ENCODE results near the gene EPC2. TPM values are rescaled to one million over a fixed set of nuclear protein-coding genes. Genes with fewer than 3 reads are reported as not detected.
A peak's percentile ranks its signal among the peaks of the same experiment; 100 is the strongest.

Gene EPC2
- total RNA-seq, 1 experiment from 2014 or later: 20.3 TPM

DNA sequence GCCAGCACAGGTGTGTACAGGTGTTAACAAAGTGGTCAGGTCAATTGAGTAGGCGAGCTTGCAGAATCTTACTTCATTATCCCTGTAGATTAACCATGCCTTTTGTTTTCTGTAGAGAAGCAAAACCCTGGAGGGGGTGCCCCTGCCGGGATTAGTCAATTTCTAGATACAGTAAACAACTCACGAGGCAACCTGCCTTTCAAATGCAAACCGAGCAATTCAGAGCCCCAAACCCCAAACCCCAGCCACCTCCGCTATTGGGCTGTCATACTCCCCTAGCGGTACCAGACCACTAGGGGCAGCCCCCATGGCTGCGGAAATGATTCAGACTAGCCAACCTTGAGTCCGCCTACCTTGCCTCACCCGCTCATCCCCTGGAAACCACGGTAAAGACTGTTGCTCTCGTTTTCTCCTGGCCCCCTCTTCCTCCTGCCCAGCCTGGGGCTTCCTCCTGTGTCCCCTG, 169.1 kb downstream of the EPC2 start (continued):
- TF ChIP-seq, protein P1, sequence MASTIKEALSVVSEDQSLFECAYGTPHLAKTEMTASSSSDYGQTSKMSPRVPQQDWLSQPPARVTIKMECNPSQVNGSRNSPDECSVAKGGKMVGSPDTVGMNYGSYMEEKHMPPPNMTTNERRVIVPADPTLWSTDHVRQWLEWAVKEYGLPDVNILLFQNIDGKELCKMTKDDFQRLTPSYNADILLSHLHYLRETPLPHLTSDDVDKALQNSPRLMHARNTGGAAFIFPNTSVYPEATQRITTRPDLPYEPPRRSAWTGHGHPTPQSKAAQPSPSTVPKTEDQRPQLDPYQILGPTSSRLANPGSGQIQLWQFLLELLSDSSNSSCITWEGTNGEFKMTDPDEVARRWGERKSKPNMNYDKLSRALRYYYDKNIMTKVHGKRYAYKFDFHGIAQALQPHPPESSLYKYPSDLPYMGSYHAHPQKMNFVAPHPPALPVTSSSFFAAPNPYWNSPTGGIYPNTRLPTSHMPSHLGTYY (CRISPR knock-in tag; IDR thresholded peaks at IDR 0.05): no peak
- TF ChIP-seq, protein P2, sequence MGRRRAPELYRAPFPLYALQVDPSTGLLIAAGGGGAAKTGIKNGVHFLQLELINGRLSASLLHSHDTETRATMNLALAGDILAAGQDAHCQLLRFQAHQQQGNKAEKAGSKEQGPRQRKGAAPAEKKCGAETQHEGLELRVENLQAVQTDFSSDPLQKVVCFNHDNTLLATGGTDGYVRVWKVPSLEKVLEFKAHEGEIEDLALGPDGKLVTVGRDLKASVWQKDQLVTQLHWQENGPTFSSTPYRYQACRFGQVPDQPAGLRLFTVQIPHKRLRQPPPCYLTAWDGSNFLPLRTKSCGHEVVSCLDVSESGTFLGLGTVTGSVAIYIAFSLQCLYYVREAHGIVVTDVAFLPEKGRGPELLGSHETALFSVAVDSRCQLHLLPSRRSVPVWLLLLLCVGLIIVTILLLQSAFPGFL (CRISPR knock-in tag; IDR thresholded peaks at IDR 0.05; ENCODE audit: borderline replicate concordance): no peak
- TF ChIP-seq JAZF1 (CRISPR knock-in tag; IDR thresholded peaks at IDR 0.05) (no peak), ZNF317 (CRISPR knock-in tag; IDR thresholded peaks at IDR 0.05; ENCODE audit: borderline replicate concordance, low read depth) (no peak), RORB (CRISPR knock-in tag; IDR thresholded peaks at IDR 0.05) (no peak), ZNF121 (CRISPR knock-in tag; IDR thresholded peaks at IDR 0.05) (0 out of 2 replicates have a peak, but pooled peaks have one; percentile 2)
- TF ChIP-seq, protein P3, sequence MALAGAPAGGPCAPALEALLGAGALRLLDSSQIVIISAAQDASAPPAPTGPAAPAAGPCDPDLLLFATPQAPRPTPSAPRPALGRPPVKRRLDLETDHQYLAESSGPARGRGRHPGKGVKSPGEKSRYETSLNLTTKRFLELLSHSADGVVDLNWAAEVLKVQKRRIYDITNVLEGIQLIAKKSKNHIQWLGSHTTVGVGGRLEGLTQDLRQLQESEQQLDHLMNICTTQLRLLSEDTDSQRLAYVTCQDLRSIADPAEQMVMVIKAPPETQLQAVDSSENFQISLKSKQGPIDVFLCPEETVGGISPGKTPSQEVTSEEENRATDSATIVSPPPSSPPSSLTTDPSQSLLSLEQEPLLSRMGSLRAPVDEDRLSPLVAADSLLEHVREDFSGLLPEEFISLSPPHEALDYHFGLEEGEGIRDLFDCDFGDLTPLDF (CRISPR knock-in tag; IDR thresholded peaks at IDR 0.05): 0 out of 2 replicates have a peak, but pooled peaks have one; percentile 18
- TF ChIP-seq, protein P4, sequence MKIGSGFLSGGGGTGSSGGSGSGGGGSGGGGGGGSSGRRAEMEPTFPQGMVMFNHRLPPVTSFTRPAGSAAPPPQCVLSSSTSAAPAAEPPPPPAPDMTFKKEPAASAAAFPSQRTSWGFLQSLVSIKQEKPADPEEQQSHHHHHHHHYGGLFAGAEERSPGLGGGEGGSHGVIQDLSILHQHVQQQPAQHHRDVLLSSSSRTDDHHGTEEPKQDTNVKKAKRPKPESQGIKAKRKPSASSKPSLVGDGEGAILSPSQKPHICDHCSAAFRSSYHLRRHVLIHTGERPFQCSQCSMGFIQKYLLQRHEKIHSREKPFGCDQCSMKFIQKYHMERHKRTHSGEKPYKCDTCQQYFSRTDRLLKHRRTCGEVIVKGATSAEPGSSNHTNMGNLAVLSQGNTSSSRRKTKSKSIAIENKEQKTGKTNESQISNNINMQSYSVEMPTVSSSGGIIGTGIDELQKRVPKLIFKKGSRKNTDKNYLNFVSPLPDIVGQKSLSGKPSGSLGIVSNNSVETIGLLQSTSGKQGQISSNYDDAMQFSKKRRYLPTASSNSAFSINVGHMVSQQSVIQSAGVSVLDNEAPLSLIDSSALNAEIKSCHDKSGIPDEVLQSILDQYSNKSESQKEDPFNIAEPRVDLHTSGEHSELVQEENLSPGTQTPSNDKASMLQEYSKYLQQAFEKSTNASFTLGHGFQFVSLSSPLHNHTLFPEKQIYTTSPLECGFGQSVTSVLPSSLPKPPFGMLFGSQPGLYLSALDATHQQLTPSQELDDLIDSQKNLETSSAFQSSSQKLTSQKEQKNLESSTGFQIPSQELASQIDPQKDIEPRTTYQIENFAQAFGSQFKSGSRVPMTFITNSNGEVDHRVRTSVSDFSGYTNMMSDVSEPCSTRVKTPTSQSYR (CRISPR knock-in tag; IDR thresholded peaks at IDR 0.05): no peak
- TF ChIP-seq, protein P5, sequence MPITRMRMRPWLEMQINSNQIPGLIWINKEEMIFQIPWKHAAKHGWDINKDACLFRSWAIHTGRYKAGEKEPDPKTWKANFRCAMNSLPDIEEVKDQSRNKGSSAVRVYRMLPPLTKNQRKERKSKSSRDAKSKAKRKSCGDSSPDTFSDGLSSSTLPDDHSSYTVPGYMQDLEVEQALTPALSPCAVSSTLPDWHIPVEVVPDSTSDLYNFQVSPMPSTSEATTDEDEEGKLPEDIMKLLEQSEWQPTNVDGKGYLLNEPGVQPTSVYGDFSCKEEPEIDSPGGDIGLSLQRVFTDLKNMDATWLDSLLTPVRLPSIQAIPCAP (CRISPR knock-in tag; IDR thresholded peaks at IDR 0.05): no peak
- TF ChIP-seq, protein P6, sequence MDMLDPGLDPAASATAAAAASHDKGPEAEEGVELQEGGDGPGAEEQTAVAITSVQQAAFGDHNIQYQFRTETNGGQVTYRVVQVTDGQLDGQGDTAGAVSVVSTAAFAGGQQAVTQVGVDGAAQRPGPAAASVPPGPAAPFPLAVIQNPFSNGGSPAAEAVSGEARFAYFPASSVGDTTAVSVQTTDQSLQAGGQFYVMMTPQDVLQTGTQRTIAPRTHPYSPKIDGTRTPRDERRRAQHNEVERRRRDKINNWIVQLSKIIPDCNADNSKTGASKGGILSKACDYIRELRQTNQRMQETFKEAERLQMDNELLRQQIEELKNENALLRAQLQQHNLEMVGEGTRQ (CRISPR knock-in tag; IDR thresholded peaks at IDR 0.05): 0 out of 2 replicates have a peak, but pooled peaks have one; percentile 14
- TF ChIP-seq, protein P7, sequence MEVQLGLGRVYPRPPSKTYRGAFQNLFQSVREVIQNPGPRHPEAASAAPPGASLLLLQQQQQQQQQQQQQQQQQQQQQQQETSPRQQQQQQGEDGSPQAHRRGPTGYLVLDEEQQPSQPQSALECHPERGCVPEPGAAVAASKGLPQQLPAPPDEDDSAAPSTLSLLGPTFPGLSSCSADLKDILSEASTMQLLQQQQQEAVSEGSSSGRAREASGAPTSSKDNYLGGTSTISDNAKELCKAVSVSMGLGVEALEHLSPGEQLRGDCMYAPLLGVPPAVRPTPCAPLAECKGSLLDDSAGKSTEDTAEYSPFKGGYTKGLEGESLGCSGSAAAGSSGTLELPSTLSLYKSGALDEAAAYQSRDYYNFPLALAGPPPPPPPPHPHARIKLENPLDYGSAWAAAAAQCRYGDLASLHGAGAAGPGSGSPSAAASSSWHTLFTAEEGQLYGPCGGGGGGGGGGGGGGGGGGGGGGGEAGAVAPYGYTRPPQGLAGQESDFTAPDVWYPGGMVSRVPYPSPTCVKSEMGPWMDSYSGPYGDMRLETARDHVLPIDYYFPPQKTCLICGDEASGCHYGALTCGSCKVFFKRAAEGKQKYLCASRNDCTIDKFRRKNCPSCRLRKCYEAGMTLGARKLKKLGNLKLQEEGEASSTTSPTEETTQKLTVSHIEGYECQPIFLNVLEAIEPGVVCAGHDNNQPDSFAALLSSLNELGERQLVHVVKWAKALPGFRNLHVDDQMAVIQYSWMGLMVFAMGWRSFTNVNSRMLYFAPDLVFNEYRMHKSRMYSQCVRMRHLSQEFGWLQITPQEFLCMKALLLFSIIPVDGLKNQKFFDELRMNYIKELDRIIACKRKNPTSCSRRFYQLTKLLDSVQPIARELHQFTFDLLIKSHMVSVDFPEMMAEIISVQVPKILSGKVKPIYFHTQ (CRISPR knock-in tag; IDR thresholded peaks at IDR 0.05): no peak

DNA sequence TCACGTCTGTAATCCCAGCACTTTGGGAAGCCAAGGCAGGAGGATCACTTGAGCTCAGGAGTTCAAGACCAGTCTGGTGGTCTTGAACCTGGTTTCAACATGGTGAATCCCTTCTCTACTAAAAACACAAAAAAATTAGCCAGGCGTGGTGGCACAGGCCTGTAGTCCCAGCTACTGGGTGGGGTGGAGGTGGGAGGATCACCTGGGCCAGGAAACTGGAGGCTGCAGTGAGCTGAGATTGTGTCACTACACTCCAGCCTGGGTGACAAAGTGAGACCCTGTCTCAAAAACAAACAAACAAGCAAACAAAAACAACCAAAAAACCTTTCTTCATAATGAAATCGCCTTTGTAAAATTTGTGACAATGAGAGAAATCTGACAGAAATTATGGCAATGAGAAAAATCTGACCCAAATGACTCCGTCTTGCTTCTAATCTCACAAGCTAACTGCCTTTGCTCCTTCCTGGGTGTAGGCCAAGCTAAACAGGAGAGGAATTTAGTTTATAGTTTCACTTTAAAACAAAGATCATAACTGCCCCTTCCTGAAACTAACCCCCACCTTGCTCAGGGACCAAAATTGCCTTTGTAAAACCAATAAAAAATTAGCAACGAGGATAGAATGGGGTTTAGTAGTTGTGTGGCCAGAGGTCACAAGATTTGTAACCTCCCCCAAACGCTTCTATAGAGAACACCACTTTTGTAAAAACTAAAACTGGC, 169.8 kb downstream of the EPC2 start:
- CTCF ChIA-PET: interaction anchor here (0.5 to 1.9 kb wide), 8 partner anchors 15 to 826 kb away, joined by 3 to 10 read pairs (median 4); no protein-coding TSS in a partner anchor
- POLR2A ChIA-PET: interaction anchor here (0.9 to 1.3 kb wide), 2 partner anchors 61 to 169 kb away, joined by 3 to 4 read pairs; partner anchors contain the start of gene KIF5C
- Mint-ChIP-seq H3K4me3 (no peak overlapping the region), H3K9me3 (no peaks in the 10 kb centered on the region), H3K36me3 (no peaks in the 10 kb centered on the region), H3K27me3 (ENCODE audit: low read depth) (peaks cover 4% of the 10 kb centered on the region), H3K27ac (peak overlapping the region; percentile 95), H3K4me1 (peaks cover 64% of the 10 kb centered on the region)
- no peak for DNase-seq (ENCODE audit: low spot score)
- ATAC-seq: no peak
- no peak for TF ChIP-seq SMAD4 (CRISPR knock-in tag; IDR thresholded peaks at IDR 0.05)
- TF ChIP-seq ZNF317 (CRISPR knock-in tag; IDR thresholded peaks at IDR 0.05; ENCODE audit: borderline replicate concordance, low read depth): no peak
- no peak for TF ChIP-seq JUN (CRISPR knock-in tag; IDR thresholded peaks at IDR 0.05)
- no peak for TF ChIP-seq MYBL2 (CRISPR knock-in tag; IDR thresholded peaks at IDR 0.05)
- TF ChIP-seq, protein P7 (CRISPR knock-in tag; IDR thresholded peaks at IDR 0.05): no peak
- no peak for TF ChIP-seq FOXJ3 (CRISPR knock-in tag; IDR thresholded peaks at IDR 0.05; ENCODE audit: borderline replicate concordance)
- TF ChIP-seq, protein P8, sequence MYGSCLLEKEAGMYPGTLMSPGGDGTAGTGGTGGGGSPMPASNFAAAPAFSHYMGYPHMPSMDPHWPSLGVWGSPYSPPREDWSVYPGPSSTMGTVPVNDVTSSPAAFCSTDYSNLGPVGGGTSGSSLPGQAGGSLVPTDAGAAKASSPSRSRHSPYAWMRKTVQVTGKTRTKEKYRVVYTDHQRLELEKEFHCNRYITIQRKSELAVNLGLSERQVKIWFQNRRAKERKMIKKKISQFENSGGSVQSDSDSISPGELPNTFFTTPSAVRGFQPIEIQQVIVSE (CRISPR knock-in tag; IDR thresholded peaks at IDR 0.05; ENCODE audit: borderline replicate concordance): no peak

Data from WTC11 (cell line).